Testis (tissue), 3 donors: ENCODE measurements around the gene ALK. TPM values are rescaled to one million over a fixed set of nuclear protein-coding genes. Genes with fewer than 3 reads are reported as not detected.

ENCODE experiments used
- DNase-seq: peaks from one replicate; pipeline ENCODE4 v3.0.0-alpha.2; 2019
- H3K27ac ChIP-seq, 2 donors: fragments of 200-600 bp; sonication (generic); one replicate each; pipeline ENCODE4 v1.5.1; 2019
- H3K27me3 ChIP-seq: fragments of 200-600 bp; sonication (generic); one replicate; pipeline ENCODE4 v1.5.1; 2019
- H3K36me3 ChIP-seq: fragments of 200-600 bp; sonication (generic); one replicate; pipeline ENCODE4 v1.5.1; 2017; ENCODE audit warnings: low read depth; ENCODE audit errors: missing control alignments
- H3K4me1 ChIP-seq: fragments of 200-600 bp; sonication (generic); one replicate; pipeline ENCODE4 v1.5.1; 2019
- H3K4me3 ChIP-seq, 2 donors: fragments of 200-600 bp; sonication (generic); one replicate each; pipeline ENCODE4 v1.5.1; 2017 to 2019
- H3K9me3 ChIP-seq: fragments of 200-600 bp; sonication (generic); one replicate; pipeline ENCODE4 v1.5.1; 2017
- CTCF ChIP-seq, 3 experiments: fragments of 450-650 bp in 2 of 3; fragments of 200-600 bp in 1 of 3; sonication (generic) in 1 of 3; IDR thresholded peaks; one replicate each; pipeline ENCODE4 v1.5.1; 2016 to 2019; ENCODE audit warnings: antibody characterized with exemption in 3 of 3, mild to moderate bottlenecking in 2 of 3, moderate library complexity in 1 of 3
- POLR2A ChIP-seq: fragments of 450-650 bp; IDR thresholded peaks from one replicate; pipeline ENCODE4 v1.6.1; 2017; ENCODE audit warnings: antibody characterized with exemption, mild to moderate bottlenecking, moderate library complexity
- WGBS, 2 donors: methylation state at CpG; one replicate each; pipeline ENCODE4 v1.1.5; 2018; 5-methylcytosine and 5-hydroxymethylcytosine counted together
- intact Hi-C: fragments of 100-400 bp; cut with DNase I; formaldehyde crosslinking; loops from one replicate; pipeline ENCODE4 v1.15.1; 2023; ENCODE audit warnings: low total_unique reads
- polyA plus RNA-seq: library from polyadenylated mRNA; stranded (reverse); fragments of 350-450 nt; fragmentation: Illumina TruSeq; extraction: RNeasy Lipid Tissue Mini Kit (QIAGEN cat#74804); gene quantifications from one replicate; pipeline ENCODE4 v1.2.3, GENCODE V29; 2014; ENCODE audit warnings: low read depth, low replicate concordance; ENCODE audit not compliant: insufficient read depth
- total RNA-seq, 2 donors: library from RNA; depleted of rRNA; stranded (reverse); fragments of >200 nt; gene quantifications; one replicate each; pipeline ENCODE4 v1.2.3, GENCODE V29; 2016

Gene ALK
- total and polyA plus RNA-seq, 3 donors from 2014 or later, result 2.1 to 3.8 (median 3.8) TPM

- TF ChIP-seq POLR2A, result no peak
- TF ChIP-seq CTCF (IDR thresholded peaks at IDR 0.05), result no peak
- no peaks in the 10 kb centered on the region for H3K27me3 ChIP-seq
These were observed 695.0 kb downstream of the ALK start for GRCh38 chr2:29226375-29226774.

GRCh38 chr2:29225814-29226213, 695.6 kb downstream of the ALK start:
- no peaks in the 10 kb centered on the region for H3K27me3 ChIP-seq
- intact Hi-C loops, result no loop called here
- H3K4me3 ChIP-seq, result no peak overlapping the region
- WGBS, 2 donors, result 81 to 85% methylated on average over 8 of the region's 8 CpGs
- no peaks in the 10 kb centered on the region for H3K36me3 ChIP-seq
- peaks cover 2% of the 10 kb centered on the region for H3K4me1 ChIP-seq
- no peaks in the 10 kb centered on the region for H3K9me3 ChIP-seq
- H3K27ac ChIP-seq, result no peak overlapping the region
- TF ChIP-seq POLR2A (no peak), CTCF (IDR thresholded peaks at IDR 0.05) (no peak)
- DNase-seq, result no peak

More at GRCh38 chr2:29226375-29226774, 695.0 kb downstream of the ALK start:
- Histone ChIP-seq H3K9me3 (no peaks in the 10 kb centered on the region), H3K27ac (no peak overlapping the region), H3K4me1 (no peaks in the 10 kb centered on the region), H3K36me3 (no peaks in the 10 kb centered on the region), H3K4me3 (no peak overlapping the region)
- DNase-seq, result no peak
- 83 to 86% methylated on average over 3 of the region's 3 CpGs for WGBS, 2 donors
- intact Hi-C loops, result no loop called here

- TF ChIP-seq CTCF (IDR thresholded peaks at IDR 0.05) (no peak), POLR2A (no peak)
- Histone ChIP-seq H3K4me3 (no peak overlapping the region), H3K4me1 (peaks cover 2% of the 10 kb centered on the region), H3K9me3 (no peaks in the 10 kb centered on the region), H3K27ac (no peak overlapping the region), H3K36me3 (no peaks in the 10 kb centered on the region), H3K27me3 (no peaks in the 10 kb centered on the region)
- intact Hi-C loops, result no loop called here
- 82 to 89% methylated on average over 13 to 17 of the region's 17 CpGs for WGBS, 2 donors
- DNase-seq, result no peak
These were observed 696.5 kb downstream of the ALK start for GRCh38 chr2:29224693-29225551.

DNA sequence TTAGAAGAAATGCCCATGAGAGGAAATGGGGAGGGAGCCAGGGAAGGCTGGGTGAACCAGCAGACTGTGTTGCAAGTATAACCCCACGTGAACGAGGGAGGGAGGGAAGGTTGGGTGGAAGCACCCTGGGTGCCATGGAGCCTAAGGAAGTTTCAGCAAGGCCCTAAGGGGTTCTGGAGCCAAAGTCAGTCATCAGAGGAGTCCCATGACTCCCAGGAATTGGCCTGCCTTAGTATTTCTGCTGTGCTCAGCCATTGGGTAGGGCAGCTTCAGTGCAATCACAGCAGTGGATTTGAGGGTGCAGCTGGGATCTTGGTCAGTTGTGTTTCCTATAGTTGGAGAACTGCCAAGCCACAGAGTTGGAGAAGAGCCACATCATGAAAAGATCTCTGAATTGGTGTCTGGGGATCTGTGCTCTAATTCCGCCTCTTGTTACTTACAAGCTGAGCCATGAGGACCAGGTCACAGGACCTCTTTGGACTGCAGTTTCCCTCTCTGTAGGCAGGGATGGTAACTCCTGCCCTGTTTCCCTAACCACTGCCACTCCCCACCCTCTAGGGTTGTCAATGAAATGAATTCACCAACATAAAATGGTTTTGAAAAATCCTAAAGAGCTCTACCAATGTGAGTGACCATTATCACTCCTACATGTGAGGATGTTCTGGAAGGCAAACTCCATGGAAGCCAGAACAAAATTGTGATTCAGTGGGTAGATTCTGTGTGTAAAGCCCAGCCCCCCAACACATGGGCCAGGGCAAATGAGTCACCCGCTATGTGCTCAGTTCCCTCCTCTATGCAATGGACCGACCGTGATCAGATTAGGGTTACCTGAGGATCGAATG, 697.3 kb downstream of the ALK start:
- Histone ChIP-seq H3K36me3 (no peaks in the 10 kb centered on the region), H3K27ac (no peak overlapping the region), H3K9me3 (no peaks in the 10 kb centered on the region), H3K4me1 (peaks cover 2% of the 10 kb centered on the region), H3K4me3 (no peak overlapping the region), H3K27me3 (no peaks in the 10 kb centered on the region)
- DNase-seq, result peak; percentile 25
- no peak for TF ChIP-seq POLR2A
- TF ChIP-seq CTCF (IDR thresholded peaks at IDR 0.05), result no peak
- intact Hi-C loops, result no loop called here
- WGBS, 2 donors, result 83 to 88% methylated on average over 7 of the region's 7 CpGs
